HG03558 (cell line): ENCODE results near the gene PALD1.

Experiments used
- ATAC-seq: cut with Tn5 transposase; IDR thresholded peaks from one replicate; pipeline ENCODE4 v1.9.1; 2021; ENCODE audit warnings: moderate number of reproducible peaks; ENCODE audit not compliant: unreplicated experiment; ENCODE audit errors: extremely low read depth

PALD1 gene

GRCh38 chr10:70478191-70479164, at the start of gene PALD1:
TSS of gene PALD1 (plus strand) at chr10:70478767. CDS start at chr10:70525952, 47,185 bp downstream.
- ATAC-seq: no peak

GRCh38 chr10:70430493-70431445, 47.8 kb upstream of the PALD1 start:
- ATAC-seq: no peak

GRCh38 chr10:70432101-70432500, 46.5 kb upstream of the PALD1 start:
- no peak for ATAC-seq

- ATAC-seq: no peak
Observed at GRCh38 chr10:70432561-70433263, 45.9 kb upstream of the PALD1 start.

GRCh38 chr10:70433581-70434280, 44.8 kb upstream of the PALD1 start:
- no peak for ATAC-seq

- no peak for ATAC-seq
Observed at GRCh38 chr10:70435241-70436085, 43.1 kb upstream of the PALD1 start.

- no peak for ATAC-seq
Observed at GRCh38 chr10:70437721-70438120, 40.8 kb upstream of the PALD1 start.

GRCh38 chr10:70440296-70441160, 38.0 kb upstream of the PALD1 start:
- no peak for ATAC-seq

- ATAC-seq: no peak
Observed at GRCh38 chr10:70441161-70441894, 37.2 kb upstream of the PALD1 start, which contains the start of gene NODAL. TSS of gene NODAL (minus strand) at chr10:70441681. CDS start at chr10:70441667, 14 bp downstream.

- ATAC-seq: no peak
Observed at GRCh38 chr10:70441895-70442309, 36.7 kb upstream of the PALD1 start.

GRCh38 chr10:70442332-70442988, 36.1 kb upstream of the PALD1 start:
- no peak for ATAC-seq

GRCh38 chr10:70444744-70445143, 33.8 kb upstream of the PALD1 start:
- ATAC-seq: no peak

- no peak for ATAC-seq
Observed at GRCh38 chr10:70445718-70446657, 32.6 kb upstream of the PALD1 start.

- no peak for ATAC-seq
Observed at GRCh38 chr10:70448236-70448635, 30.3 kb upstream of the PALD1 start.

GRCh38 chr10:70455213-70455630, 23.3 kb upstream of the PALD1 start:
- no peak for ATAC-seq
